HEK293 (cell line): Measurements from ENCODE around the gene SPINT2.

Source experiments
- CTCF ChIA-PET: fragments of 350-600 bp; formaldehyde crosslinking; extraction: SDS; loops from one replicate; lab custom pipeline; 2021; ENCODE audit warnings: antibody characterized with exemption; lab: Yijun Ruan, JAX
- POLR2A ChIA-PET: fragments of 300-600 bp; formaldehyde crosslinking; extraction: SDS; loops from one replicate; lab custom pipeline; 2020; ENCODE audit warnings: antibody characterized with exemption, inconsistent platforms; lab: Yijun Ruan, JAX
- H3K27ac ChIP-seq: fragments of 200-500 bp; sonication (Bioruptor generic); 2 replicates; pipeline ENCODE4 v1.5.1; 2014; ENCODE audit warnings: low read depth, low read length, control low read depth, inconsistent platforms; ENCODE audit errors: extremely low read depth
- H3K36me3 ChIP-seq, 2 experiments: fragments of 200-500 bp in 1 of 2; sonication (Bioruptor generic) in 1 of 2; 1 replicate in 1 of 2; 2 replicates in 1 of 2; pipeline ENCODE4 v1.5.1; 2014 to 2017; ENCODE audit warnings: inconsistent platforms in 2 of 2, low read length in 2 of 2; ENCODE audit not compliant: control insufficient read depth in 2 of 2, insufficient read depth in 1 of 2
- H3K4me1 ChIP-seq: fragments of 200-500 bp; sonication (Bioruptor generic); 2 replicates; pipeline ENCODE4 v1.5.1; 2014; ENCODE audit warnings: mild to moderate bottlenecking, low read length, inconsistent platforms; ENCODE audit not compliant: control insufficient read depth, insufficient read depth
- H3K4me3 ChIP-seq: 2 replicates; pipeline ENCODE4 v1.5.1; 2011; ENCODE audit warnings: low read depth, mild to moderate bottlenecking, control low read depth, low read length, moderate library complexity
- H3K9me3 ChIP-seq: fragments of 200-500 bp; sonication (Bioruptor generic); 2 replicates; pipeline ENCODE4 v1.5.1; 2014; ENCODE audit warnings: low read depth, low read length, inconsistent platforms; ENCODE audit not compliant: control insufficient read depth, insufficient read depth
- BCL11A ChIP-seq: fragments of 450-650 bp; formaldehyde crosslinking; IDR thresholded peaks from 2 replicates; pipeline ENCODE4 v1.5.1; 2016; ENCODE audit warnings: low read depth, missing biosample characterization, missing genetic modification characterization
- HOXA7 ChIP-seq: sonication (generic); formaldehyde crosslinking; IDR thresholded peaks from 2 replicates; pipeline ENCODE4 v1.8.1; 2022; ENCODE audit warnings: missing genetic modification reagents, borderline replicate concordance
- OSR2 ChIP-seq: fragments of 450-650 bp; formaldehyde crosslinking; IDR thresholded peaks from 2 replicates; pipeline ENCODE4 v1.5.1; 2016; ENCODE audit warnings: missing biosample characterization, missing genetic modification characterization
- SP2 ChIP-seq: fragments of 450-650 bp; formaldehyde crosslinking; IDR thresholded peaks from 2 replicates; pipeline ENCODE4 v1.5.1; 2016; ENCODE audit warnings: missing biosample characterization, missing genetic modification characterization
- YY1 ChIP-seq: fragments of 450-650 bp; formaldehyde crosslinking; IDR thresholded peaks from 2 replicates; pipeline ENCODE4 v1.5.1; 2018; ENCODE audit warnings: missing biosample characterization, missing genetic modification characterization
- ZFP41 ChIP-seq: fragments of 450-650 bp; formaldehyde crosslinking; IDR thresholded peaks from 2 replicates; pipeline ENCODE4 v1.5.1; 2016; ENCODE audit warnings: missing biosample characterization, missing genetic modification characterization, borderline replicate concordance
- ZFP69B ChIP-seq: fragments of 450-650 bp; formaldehyde crosslinking; IDR thresholded peaks from 2 replicates; pipeline ENCODE4 v1.5.1; 2016; ENCODE audit warnings: missing biosample characterization, missing genetic modification characterization
- ZNF138 ChIP-seq: fragments of 450-650 bp; formaldehyde crosslinking; IDR thresholded peaks from 2 replicates; pipeline ENCODE4 v1.5.1; 2016; ENCODE audit warnings: missing biosample characterization, missing genetic modification characterization, borderline replicate concordance
- ZNF174 ChIP-seq: fragments of 450-650 bp; formaldehyde crosslinking; IDR thresholded peaks from 2 replicates; pipeline ENCODE4 v1.5.0; 2017; ENCODE audit warnings: missing biosample characterization, mild to moderate bottlenecking, missing genetic modification characterization
- ZNF274 ChIP-seq, 2 experiments: fragments of 200-500 bp in 1 of 2; fragments of 450-650 bp in 1 of 2; sonication (Bioruptor generic) in 1 of 2; formaldehyde crosslinking in 1 of 2; IDR thresholded peaks; 2 replicates each; pipeline versions ENCODE4 v1.5.1 to v1.6.1; 2014 to 2016; ENCODE audit warnings: borderline replicate concordance in 1 of 2, inconsistent platforms in 1 of 2, low read length in 1 of 2, missing biosample characterization in 1 of 2, missing genetic modification characterization in 1 of 2
- ZNF37A ChIP-seq: fragments of 450-650 bp; IDR thresholded peaks from 2 replicates; pipeline ENCODE4 v1.5.1; 2018; ENCODE audit warnings: missing biosample characterization, missing genetic modification characterization
- ZNF510 ChIP-seq: fragments of 450-650 bp; formaldehyde crosslinking; IDR thresholded peaks from 2 replicates; pipeline ENCODE4 v1.5.1; 2018; ENCODE audit warnings: mild to moderate bottlenecking, missing genetic modification characterization, missing biosample characterization; ENCODE audit not compliant: insufficient replicate concordance
- ZNF544 ChIP-seq: fragments of 450-650 bp; formaldehyde crosslinking; IDR thresholded peaks from 2 replicates; pipeline ENCODE4 v1.5.0; 2017; ENCODE audit warnings: missing biosample characterization, missing genetic modification characterization
- ZNF558 ChIP-seq: fragments of 450-650 bp; formaldehyde crosslinking; IDR thresholded peaks from 2 replicates; pipeline ENCODE4 v1.5.1; 2016; ENCODE audit warnings: missing biosample characterization, missing genetic modification characterization
- ZNF596 ChIP-seq: fragments of 450-650 bp; IDR thresholded peaks from 2 replicates; pipeline ENCODE4 v1.5.0; 2018; ENCODE audit warnings: missing biosample characterization, mild to moderate bottlenecking, missing genetic modification characterization, moderate library complexity
- ZNF600 ChIP-seq: fragments of 450-650 bp; formaldehyde crosslinking; IDR thresholded peaks from 2 replicates; pipeline ENCODE4 v1.5.1; 2016; ENCODE audit warnings: missing biosample characterization, missing genetic modification characterization
- ZNF623 ChIP-seq: fragments of 450-650 bp; formaldehyde crosslinking; IDR thresholded peaks from 2 replicates; pipeline ENCODE4 v1.5.1; 2016; ENCODE audit warnings: missing biosample characterization, missing genetic modification characterization
- ZNF707 ChIP-seq: fragments of 450-650 bp; formaldehyde crosslinking; IDR thresholded peaks from 2 replicates; pipeline ENCODE4 v1.5.1; 2016; ENCODE audit warnings: missing biosample characterization, missing genetic modification characterization
- ZNF837 ChIP-seq: fragments of 450-650 bp; formaldehyde crosslinking; IDR thresholded peaks from 2 replicates; pipeline ENCODE4 v1.5.1; 2016; ENCODE audit warnings: missing biosample characterization, missing genetic modification characterization
- ZSCAN23 ChIP-seq: fragments of 450-650 bp; formaldehyde crosslinking; IDR thresholded peaks from 2 replicates; pipeline ENCODE4 v1.5.1; 2016; ENCODE audit warnings: missing biosample characterization, missing genetic modification characterization
- TF ChIP-seq, protein P1 (sequence below): fragments of 450-650 bp; formaldehyde crosslinking; IDR thresholded peaks from 2 replicates; pipeline ENCODE4 v1.5.1; 2016; ENCODE audit warnings: missing biosample characterization, missing genetic modification characterization
- TF ChIP-seq, protein P2 (sequence below): fragments of 450-650 bp; formaldehyde crosslinking; IDR thresholded peaks from 2 replicates; pipeline ENCODE4 v1.5.1; 2016; ENCODE audit warnings: missing biosample characterization, missing genetic modification characterization
- TF ChIP-seq, protein P3 (sequence below): fragments of 450-650 bp; formaldehyde crosslinking; IDR thresholded peaks from 2 replicates; pipeline ENCODE4 v1.5.1; 2017; ENCODE audit warnings: missing biosample characterization, missing genetic modification characterization
- TF ChIP-seq, protein P4 (sequence below): fragments of 450-650 bp; formaldehyde crosslinking; IDR thresholded peaks from 2 replicates; pipeline ENCODE4 v1.5.1; 2016; ENCODE audit warnings: missing biosample characterization, missing genetic modification characterization
- TF ChIP-seq, protein P5 (sequence below): fragments of 450-650 bp; formaldehyde crosslinking; IDR thresholded peaks from 2 replicates; pipeline ENCODE4 v1.5.1; 2016; ENCODE audit warnings: missing biosample characterization, missing genetic modification characterization

Gene SPINT2

DNA sequence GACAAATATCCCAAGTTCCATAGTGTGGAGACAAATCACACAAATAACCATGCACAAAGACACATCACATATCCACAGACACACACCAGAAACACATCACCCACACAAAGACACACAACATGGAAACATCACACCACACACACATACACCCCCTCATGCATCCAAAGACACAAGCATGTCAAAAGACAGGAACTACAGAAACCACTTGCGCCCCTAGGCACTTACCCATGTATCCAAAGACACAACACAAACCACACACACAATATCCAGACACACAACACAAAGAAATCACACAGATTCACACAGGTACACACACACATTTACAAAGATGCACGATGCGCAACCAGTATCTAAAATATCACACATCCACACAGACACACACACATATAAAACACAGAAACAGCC is 41.3 kb upstream of the SPINT2 start (continued):
- TF ChIP-seq ZNF707 (tag by site-specific recombination): no peak
- TF ChIP-seq, protein P1, sequence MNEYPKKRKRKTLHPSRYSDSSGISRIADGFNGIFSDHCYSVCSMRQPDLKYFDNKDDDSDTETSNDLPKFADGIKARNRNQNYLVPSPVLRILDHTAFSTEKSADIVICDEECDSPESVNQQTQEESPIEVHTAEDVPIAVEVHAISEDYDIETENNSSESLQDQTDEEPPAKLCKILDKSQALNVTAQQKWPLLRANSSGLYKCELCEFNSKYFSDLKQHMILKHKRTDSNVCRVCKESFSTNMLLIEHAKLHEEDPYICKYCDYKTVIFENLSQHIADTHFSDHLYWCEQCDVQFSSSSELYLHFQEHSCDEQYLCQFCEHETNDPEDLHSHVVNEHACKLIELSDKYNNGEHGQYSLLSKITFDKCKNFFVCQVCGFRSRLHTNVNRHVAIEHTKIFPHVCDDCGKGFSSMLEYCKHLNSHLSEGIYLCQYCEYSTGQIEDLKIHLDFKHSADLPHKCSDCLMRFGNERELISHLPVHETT (tag by site-specific recombination): peak; percentile 40
- no peak for TF ChIP-seq ZFP69B (tag by site-specific recombination)
- TF ChIP-seq ZFP41 (tag by site-specific recombination): no peak
- no peak for TF ChIP-seq ZNF596 (tag by site-specific recombination)
- TF ChIP-seq ZNF600: no peak
- TF ChIP-seq ZNF138 (tag by site-specific recombination): no peak
- no peak for TF ChIP-seq ZNF37A (tag by site-specific recombination)
- no peak for TF ChIP-seq ZNF837 (tag by site-specific recombination)
- no peak for TF ChIP-seq ZNF510 (tag by site-specific recombination)
- TF ChIP-seq SP2: no peak
- TF ChIP-seq, protein P2, sequence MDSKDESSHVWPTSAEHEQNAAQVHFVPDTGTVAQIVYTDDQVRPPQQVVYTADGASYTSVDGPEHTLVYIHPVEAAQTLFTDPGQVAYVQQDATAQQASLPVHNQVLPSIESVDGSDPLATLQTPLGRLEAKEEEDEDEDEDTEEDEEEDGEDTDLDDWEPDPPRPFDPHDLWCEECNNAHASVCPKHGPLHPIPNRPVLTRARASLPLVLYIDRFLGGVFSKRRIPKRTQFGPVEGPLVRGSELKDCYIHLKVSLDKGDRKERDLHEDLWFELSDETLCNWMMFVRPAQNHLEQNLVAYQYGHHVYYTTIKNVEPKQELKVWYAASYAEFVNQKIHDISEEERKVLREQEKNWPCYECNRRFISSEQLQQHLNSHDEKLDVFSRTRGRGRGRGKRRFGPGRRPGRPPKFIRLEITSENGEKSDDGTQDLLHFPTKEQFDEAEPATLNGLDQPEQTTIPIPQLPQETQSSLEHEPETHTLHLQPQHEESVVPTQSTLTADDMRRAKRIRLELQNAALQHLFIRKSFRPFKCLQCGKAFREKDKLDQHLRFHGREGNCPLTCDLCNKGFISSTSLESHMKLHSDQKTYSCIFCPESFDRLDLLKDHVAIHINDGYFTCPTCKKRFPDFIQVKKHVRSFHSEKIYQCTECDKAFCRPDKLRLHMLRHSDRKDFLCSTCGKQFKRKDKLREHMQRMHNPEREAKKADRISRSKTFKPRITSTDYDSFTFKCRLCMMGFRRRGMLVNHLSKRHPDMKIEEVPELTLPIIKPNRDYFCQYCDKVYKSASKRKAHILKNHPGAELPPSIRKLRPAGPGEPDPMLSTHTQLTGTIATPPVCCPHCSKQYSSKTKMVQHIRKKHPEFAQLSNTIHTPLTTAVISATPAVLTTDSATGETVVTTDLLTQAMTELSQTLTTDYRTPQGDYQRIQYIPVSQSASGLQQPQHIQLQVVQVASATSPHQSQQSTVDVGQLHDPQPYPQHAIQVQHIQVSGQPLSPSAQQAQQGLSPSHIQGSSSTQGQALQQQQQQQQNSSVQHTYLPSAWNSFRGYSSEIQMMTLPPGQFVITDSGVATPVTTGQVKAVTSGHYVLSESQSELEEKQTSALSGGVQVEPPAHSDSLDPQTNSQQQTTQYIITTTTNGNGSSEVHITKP (tag by site-specific recombination): no peak
- no peak for TF ChIP-seq OSR2 (tag by site-specific recombination)
- TF ChIP-seq ZNF544 (tag by site-specific recombination): no peak
- TF ChIP-seq YY1 (tag by site-specific recombination): no peak
- no peak for TF ChIP-seq ZNF558 (tag by site-specific recombination)
- TF ChIP-seq BCL11A (tag by site-specific recombination): no peak
- no peak for TF ChIP-seq ZSCAN23 (tag by site-specific recombination)
- TF ChIP-seq, protein P3, sequence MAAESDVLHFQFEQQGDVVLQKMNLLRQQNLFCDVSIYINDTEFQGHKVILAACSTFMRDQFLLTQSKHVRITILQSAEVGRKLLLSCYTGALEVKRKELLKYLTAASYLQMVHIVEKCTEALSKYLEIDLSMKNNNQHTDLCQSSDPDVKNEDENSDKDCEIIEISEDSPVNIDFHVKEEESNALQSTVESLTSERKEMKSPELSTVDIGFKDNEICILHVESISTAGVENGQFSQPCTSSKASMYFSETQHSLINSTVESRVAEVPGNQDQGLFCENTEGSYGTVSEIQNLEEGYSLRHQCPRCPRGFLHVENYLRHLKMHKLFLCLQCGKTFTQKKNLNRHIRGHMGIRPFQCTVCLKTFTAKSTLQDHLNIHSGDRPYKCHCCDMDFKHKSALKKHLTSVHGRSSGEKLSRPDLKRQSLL: no peak
- TF ChIP-seq HOXA7: no peak

DNA sequence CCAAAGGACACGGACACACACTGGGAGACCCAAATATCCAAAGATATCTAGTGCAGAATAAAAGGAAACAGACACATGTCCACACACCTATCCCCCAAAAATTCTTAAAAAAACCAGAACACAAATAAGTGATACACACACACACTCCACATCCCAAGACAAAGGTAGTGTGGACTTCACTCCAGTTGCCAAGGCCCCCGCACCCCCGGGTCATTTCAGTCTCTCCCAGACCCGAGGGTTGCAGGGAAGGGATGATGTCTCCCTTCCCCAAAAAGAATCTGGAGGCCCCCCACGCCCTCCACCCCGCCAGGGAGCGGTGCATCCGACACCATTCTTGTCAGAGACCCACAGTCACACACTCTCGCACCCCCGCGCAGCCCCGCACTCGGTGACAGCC is 40.8 kb upstream of the SPINT2 start:
- TF ChIP-seq ZNF174 (no peak), ZSCAN23 (tag by site-specific recombination) (no peak), ZNF274 (IDR thresholded peaks at IDR 0.05; ENCODE audit: low read length) (no peak), ZNF274 (tag by site-specific recombination; IDR thresholded peaks at IDR 0.05; ENCODE audit: borderline replicate concordance) (0 out of 2 replicates have a peak, but pooled peaks have one; percentile 55), ZNF623 (0 out of 2 replicates have a peak, but pooled peaks have one; percentile 7), ZFP41 (tag by site-specific recombination) (0 out of 2 replicates have a peak, but pooled peaks have one; percentile 12), ZNF837 (tag by site-specific recombination) (no peak)
- TF ChIP-seq, protein P4, sequence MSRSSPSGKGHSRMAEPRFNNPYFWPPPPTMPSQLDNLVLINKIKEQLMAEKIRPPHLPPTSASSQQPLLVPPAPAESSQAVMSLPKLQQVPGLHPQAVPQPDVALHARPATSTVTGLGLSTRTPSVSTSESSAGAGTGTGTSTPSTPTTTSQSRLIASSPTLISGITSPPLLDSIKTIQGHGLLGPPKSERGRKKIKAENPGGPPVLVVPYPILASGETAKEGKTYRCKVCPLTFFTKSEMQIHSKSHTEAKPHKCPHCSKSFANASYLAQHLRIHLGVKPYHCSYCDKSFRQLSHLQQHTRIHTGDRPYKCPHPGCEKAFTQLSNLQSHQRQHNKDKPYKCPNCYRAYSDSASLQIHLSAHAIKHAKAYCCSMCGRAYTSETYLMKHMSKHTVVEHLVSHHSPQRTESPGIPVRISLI (tag by site-specific recombination): no peak
- TF ChIP-seq, protein P5, sequence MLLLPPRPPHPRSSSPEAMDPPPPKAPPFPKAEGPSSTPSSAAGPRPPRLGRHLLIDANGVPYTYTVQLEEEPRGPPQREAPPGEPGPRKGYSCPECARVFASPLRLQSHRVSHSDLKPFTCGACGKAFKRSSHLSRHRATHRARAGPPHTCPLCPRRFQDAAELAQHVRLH (tag by site-specific recombination): no peak
- ChIA-PET POLR2A (no interaction called here), CTCF (no interaction called here)
- Histone ChIP-seq H3K36me3 (peaks cover 16 to 19% of the 10 kb centered on the region in 2 experiments; a peak in 2 of 3 replicates), H3K27ac (peak overlapping the region; percentile 50; the same call in 1 of the 2 replicates), H3K4me3 (peak overlapping the region; percentile 62), H3K4me1 (peaks cover 10% of the 10 kb centered on the region), H3K9me3 (no peaks in the 10 kb centered on the region)
